ENCODE results near the gene PLXNB2.

The PLXNB2 gene

GRCh38 chr22:50232481-50233151, 74.8 kb downstream of the PLXNB2 start:
- DNase-seq (ENCODE audit: low spot score) = no peak

- DNase-seq (ENCODE audit: low spot score) = no peak
Observed at GRCh38 chr22:50229370-50229769, 78.1 kb downstream of the PLXNB2 start.

- no peak for DNase-seq (ENCODE audit: low spot score)
Observed at GRCh38 chr22:50228366-50228765, 79.1 kb downstream of the PLXNB2 start.

- DNase-seq (ENCODE audit: low spot score) = no peak
Observed at GRCh38 chr22:50227579-50228215, 79.7 kb downstream of the PLXNB2 start.

- DNase-seq (ENCODE audit: low spot score) = no peak
Observed at GRCh38 chr22:50226875-50227165, 80.6 kb downstream of the PLXNB2 start.

GRCh38 chr22:50226063-50226874, 81.2 kb downstream of the PLXNB2 start:
- no peak for DNase-seq (ENCODE audit: low spot score)

GRCh38 chr22:50225200-50225969, 82.1 kb downstream of the PLXNB2 start:
- no peak for DNase-seq (ENCODE audit: low spot score)
